Measurements from ENCODE around the gene TRIM22. TPM values are rescaled to one million over a fixed set of nuclear protein-coding genes. Genes with fewer than 3 reads are reported as not detected.

TRIM22 gene
- total and polyA plus RNA-seq, 12 donors: 8.1 to 52.6 (median 17.6) TPM

DNA sequence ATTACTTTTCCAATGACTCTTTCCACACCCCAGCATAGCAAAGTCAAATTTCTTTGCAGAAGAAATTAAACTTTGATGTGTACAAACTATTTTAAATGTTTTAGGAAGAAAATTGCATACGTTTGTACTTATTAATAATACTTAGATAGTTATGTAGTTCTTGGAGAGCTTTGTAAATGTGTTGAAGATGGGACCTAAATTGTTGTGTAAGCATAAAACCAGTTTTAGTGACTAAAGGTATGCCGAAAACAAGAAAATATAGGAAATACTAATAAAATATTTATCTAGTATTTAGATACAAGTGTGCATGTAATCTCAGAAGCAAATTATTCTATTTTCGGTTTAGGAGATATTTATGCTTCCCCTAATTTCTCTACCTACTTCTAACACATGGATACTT, 60.2 kb downstream of the TRIM22 start:
- Histone ChIP-seq H3K27me3 (no peaks in the 10 kb centered on the region), H3K36me3 (no peaks in the 10 kb centered on the region), H3K9me3 (peaks cover 0 to 6% (median 0%) of the 10 kb centered on the region in 11 donors), H3K4me1 (no peaks in the 10 kb centered on the region), H3K4me3 (no peak overlapping the region), H3K27ac (no peak overlapping the region)
- no peak for ATAC-seq
- WGBS, 2 donors: 77% methylated on average over 3 of the region's 3 CpGs
- no peak for DNase-seq
- intact Hi-C loops (cut with DNase I): no loop called here
- TF ChIP-seq, protein P1, sequence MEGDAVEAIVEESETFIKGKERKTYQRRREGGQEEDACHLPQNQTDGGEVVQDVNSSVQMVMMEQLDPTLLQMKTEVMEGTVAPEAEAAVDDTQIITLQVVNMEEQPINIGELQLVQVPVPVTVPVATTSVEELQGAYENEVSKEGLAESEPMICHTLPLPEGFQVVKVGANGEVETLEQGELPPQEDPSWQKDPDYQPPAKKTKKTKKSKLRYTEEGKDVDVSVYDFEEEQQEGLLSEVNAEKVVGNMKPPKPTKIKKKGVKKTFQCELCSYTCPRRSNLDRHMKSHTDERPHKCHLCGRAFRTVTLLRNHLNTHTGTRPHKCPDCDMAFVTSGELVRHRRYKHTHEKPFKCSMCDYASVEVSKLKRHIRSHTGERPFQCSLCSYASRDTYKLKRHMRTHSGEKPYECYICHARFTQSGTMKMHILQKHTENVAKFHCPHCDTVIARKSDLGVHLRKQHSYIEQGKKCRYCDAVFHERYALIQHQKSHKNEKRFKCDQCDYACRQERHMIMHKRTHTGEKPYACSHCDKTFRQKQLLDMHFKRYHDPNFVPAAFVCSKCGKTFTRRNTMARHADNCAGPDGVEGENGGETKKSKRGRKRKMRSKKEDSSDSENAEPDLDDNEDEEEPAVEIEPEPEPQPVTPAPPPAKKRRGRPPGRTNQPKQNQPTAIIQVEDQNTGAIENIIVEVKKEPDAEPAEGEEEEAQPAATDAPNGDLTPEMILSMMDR (IDR thresholded peaks at IDR 0.05): no peak

DNA sequence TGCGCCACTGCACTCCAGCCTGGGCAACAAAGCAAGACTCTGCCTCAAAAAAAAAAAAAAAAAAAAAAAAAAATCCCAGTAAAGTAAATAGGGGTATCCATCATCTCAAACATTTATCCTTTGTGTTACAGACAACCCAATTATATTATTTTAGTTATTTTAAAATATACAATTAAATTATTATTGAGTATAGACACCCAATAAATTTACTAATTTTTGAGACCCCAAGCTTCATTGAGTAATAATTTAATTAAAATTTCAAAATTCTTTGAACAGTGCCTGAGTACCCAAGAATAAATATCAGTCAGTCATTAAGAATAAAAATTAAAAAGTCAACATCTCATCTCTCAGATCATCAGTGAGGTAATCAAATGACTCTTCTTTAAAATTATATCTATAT, 64.4 kb downstream of the TRIM22 start, which contains the start of gene OR52N4:
Gene OR52N4 (plus strand): TSS at position 301 of the 400 bp plus-strand sequence. CDS start 498 bp downstream, outside the sequence.
- Histone ChIP-seq H3K27me3 (no peaks in the 10 kb centered on the region), H3K4me3 (no peak within 1 kb of the TSS), H3K27ac (no peak within 1 kb of the TSS), H3K4me1 (no peaks in the 10 kb centered on the region), H3K36me3 (no peaks in the 10 kb centered on the region), H3K9me3 (no peaks in the 10 kb centered on the region)
- intact Hi-C loops (cut with DNase I): no loop called here
- TF ChIP-seq, protein P1 (IDR thresholded peaks at IDR 0.05): no peak
- ATAC-seq (no peak), DNase-seq (no peak)
- 91 to 92% methylated on average over 1 of the region's 1 CpG for WGBS, 2 donors

Other genes with a start within 250 kb of the TRIM22 start
- gene OR51I1, start 248.3 kb upstream of the TRIM22 start, total RNA-seq: under 1 TPM in 1 of 10 donors, not detected in 9; 0.28 TPM
- gene OR51I1, start 248.3 kb upstream of the TRIM22 start, polyA plus RNA-seq: not detected
- gene OR51I2, start 240.5 kb upstream of the TRIM22 start, total RNA-seq: not detected
- gene OR51I2, start 240.5 kb upstream of the TRIM22 start, polyA plus RNA-seq: not detected
- not detected for gene OR52D1, start 201.1 kb upstream of the TRIM22 start, total RNA-seq
- gene OR52D1, start 201.1 kb upstream of the TRIM22 start, polyA plus RNA-seq: not detected
- under 1 TPM in 3 of 10 donors, not detected in 7; 0.20 to 0.32 (median 0.24) TPM for gene UBQLN3, start 179.8 kb upstream of the TRIM22 start, total RNA-seq
- gene UBQLN3, start 179.8 kb upstream of the TRIM22 start, polyA plus RNA-seq: not detected
- gene UBQLNL, start 173.1 kb upstream of the TRIM22 start, total RNA-seq: under 1 TPM in 5 of 10 donors, not detected in 5; 0.10 to 0.42 (median 0.13) TPM
- under 1 TPM; 0.10 to 0.80 TPM for gene UBQLNL, start 173.1 kb upstream of the TRIM22 start, polyA plus RNA-seq
- gene OR52H1, start 141.2 kb upstream of the TRIM22 start, total RNA-seq: not detected
- gene OR52H1, start 141.2 kb upstream of the TRIM22 start, polyA plus RNA-seq: not detected
- not detected for gene OR52B6, start 108.9 kb upstream of the TRIM22 start, total RNA-seq
- not detected for gene OR52B6, start 108.9 kb upstream of the TRIM22 start, polyA plus RNA-seq
- 1 to 10 TPM in 5 of 10 donors, under 1 TPM in 5; 0.38 to 2.2 (median 1.0) TPM for gene TRIM6, start 93.2 kb upstream of the TRIM22 start, total RNA-seq
- under 1 TPM; 0.52 to 0.95 TPM for gene TRIM6, start 93.2 kb upstream of the TRIM22 start, polyA plus RNA-seq
- gene TRIM34, start 64.8 kb upstream of the TRIM22 start, total RNA-seq: 1 to 10 TPM in 9 of 10 donors, under 1 TPM in 1; 0.66 to 6.5 (median 2.0) TPM
- gene TRIM34, start 64.8 kb upstream of the TRIM22 start, polyA plus RNA-seq: 1 to 10 TPM; 1.8 to 1.9 TPM
- gene TRIM5, start 4.7 kb upstream of the TRIM22 start, total RNA-seq: 10 to 100 TPM in 2 of 10 donors, 1 to 10 TPM in 8; 3.1 to 12.6 (median 7.8) TPM
- 1 to 10 TPM; 6.4 to 6.5 TPM for gene TRIM5, start 4.7 kb upstream of the TRIM22 start, polyA plus RNA-seq
- not detected for gene OR56B1, start 46.7 kb downstream of the TRIM22 start, total RNA-seq
- not detected for gene OR56B1, start 46.7 kb downstream of the TRIM22 start, polyA plus RNA-seq
- gene OR52N4, start 64.5 kb downstream of the TRIM22 start, total RNA-seq: under 1 TPM in 1 of 10 donors, not detected in 9; 0.32 TPM
- gene OR52N4, start 64.5 kb downstream of the TRIM22 start, polyA plus RNA-seq: not detected
- gene OR52N5, start 93.6 kb downstream of the TRIM22 start, total RNA-seq: under 1 TPM in 1 of 10 donors, not detected in 9; 0.09 TPM
- not detected for gene OR52N5, start 93.6 kb downstream of the TRIM22 start, polyA plus RNA-seq
- gene OR52N1, start 101.5 kb downstream of the TRIM22 start, total RNA-seq: under 1 TPM in 1 of 10 donors, not detected in 9; 0.09 TPM
- not detected for gene OR52N1, start 101.5 kb downstream of the TRIM22 start, polyA plus RNA-seq
- gene OR52N2, start 119.1 kb downstream of the TRIM22 start, total RNA-seq: not detected
- not detected for gene OR52N2, start 119.1 kb downstream of the TRIM22 start, polyA plus RNA-seq
- not detected for gene OR52E6, start 152.1 kb downstream of the TRIM22 start, total RNA-seq
- gene OR52E6, start 152.1 kb downstream of the TRIM22 start, polyA plus RNA-seq: not detected
- gene OR52E8, start 167.9 kb downstream of the TRIM22 start, total RNA-seq: not detected
- not detected for gene OR52E8, start 167.9 kb downstream of the TRIM22 start, polyA plus RNA-seq
- not detected for gene OR52E4, start 190.8 kb downstream of the TRIM22 start, total RNA-seq
- gene OR52E4, start 190.8 kb downstream of the TRIM22 start, polyA plus RNA-seq: not detected
- not detected for gene OR52E5, start 203.4 kb downstream of the TRIM22 start, total RNA-seq
- gene OR52E5, start 203.4 kb downstream of the TRIM22 start, polyA plus RNA-seq: not detected

Measured in heart right ventricle (tissue), 16 donors.